Kidney (tissue), 14 donors: ENCODE results near the gene HLA-DQB1. TPM values are rescaled to one million over a fixed set of nuclear protein-coding genes. Genes with fewer than 3 reads are reported as not detected.

Source experiments
- DNase-seq, 5 donors: peaks; one replicate each; pipeline ENCODE4 v3.0.0-alpha.2; 2013 to 2020
- FAIRE-seq: peaks from 2 replicates; lab custom pipeline; 2012; peaks lifted over from hg19 to GRCh38; lab: Jason Lieb, UNC
- H3K27ac ChIP-seq, 2 donors: one replicate each; pipeline ENCODE4 v1.7.0; 2013; ENCODE audit warnings: low read depth in 2 of 2, low read length in 2 of 2, inconsistent platforms in 1 of 2
- H3K27me3 ChIP-seq: one replicate; pipeline ENCODE4 v1.7.1; 2013; ENCODE audit warnings: low read length, inconsistent platforms; ENCODE audit not compliant: control insufficient read depth, insufficient read depth
- H3K36me3 ChIP-seq, 3 donors: one replicate each; pipeline versions ENCODE4 v1.7.0 to v1.7.1; 2013; ENCODE audit warnings: low read length in 3 of 3, control low read depth in 1 of 3, inconsistent platforms in 1 of 3; ENCODE audit not compliant: insufficient read depth in 3 of 3, control insufficient read depth in 2 of 3
- H3K4me1 ChIP-seq, 3 donors: one replicate each; pipeline versions ENCODE4 v1.7.0 to v1.7.1; 2013; ENCODE audit warnings: low read length in 3 of 3, inconsistent platforms in 1 of 3, low read depth in 1 of 3; ENCODE audit not compliant: control insufficient read depth in 2 of 3, insufficient read depth in 2 of 3
- H3K4me3 ChIP-seq, 3 donors: one replicate each; pipeline versions ENCODE4 v1.7.0 to v1.8.1; 2013; ENCODE audit warnings: low read length in 3 of 3, control low read depth in 1 of 3, inconsistent platforms in 1 of 3
- H3K9ac ChIP-seq, 3 donors: one replicate each; pipeline versions ENCODE4 v1.7.0 to v1.7.1; 2013; ENCODE audit warnings: low read length in 3 of 3, control low read depth in 1 of 3, inconsistent platforms in 1 of 3
- H3K9me3 ChIP-seq, 3 donors: one replicate each; pipeline versions ENCODE4 v1.7.0 to v1.7.1; 2013; ENCODE audit warnings: low read length in 3 of 3, control low read depth in 1 of 3, inconsistent platforms in 1 of 3; ENCODE audit not compliant: control insufficient read depth in 2 of 3, insufficient read depth in 1 of 3
- CTCF ChIP-seq: IDR thresholded peaks from 3 replicates; pipeline ENCODE4 v1.5.1; 2012; ENCODE audit warnings: mild to moderate bottlenecking, moderate library complexity, borderline replicate concordance; ENCODE audit not compliant: insufficient read depth; ENCODE audit errors: extremely low read depth
- intact Hi-C: fragments of 100-400 bp; cut with DNase I; formaldehyde crosslinking; loops from one replicate; pipeline ENCODE4 v1.11.1; 2022
- polyA plus RNA-seq: library from polyadenylated mRNA; stranded (reverse); fragments of 350-450 nt; fragmentation: Illumina TruSeq; extraction: RNeasy Lipid Tissue Mini Kit (QIAGEN cat#74804); gene quantifications from one replicate; pipeline ENCODE4 v1.2.3, GENCODE V29; 2014; ENCODE audit warnings: low read depth, low replicate concordance; ENCODE audit not compliant: insufficient read depth
- total RNA-seq: library from RNA; stranded (reverse); fragmentation: NEBNext Ultra II Directional; extraction: Animal tissue kit (Norgen Biotek cat#: 25700); gene quantifications from one replicate; pipeline ENCODE4 v1.2.1, GENCODE V29; 2021
- donor health status: control.
- donor health status: control.
- donor health status: control.
- donor health status: control.
- donor health status: control.
- donor health status: DM: yes; HTN: yes; CAD: no.
- donor health status: Normal renal cell carcinoma (clear cell type).

Gene HLA-DQB1
- total and polyA plus RNA-seq, 2 donors from 2014 or later, result 13.8 to 48.0 TPM

GRCh38 chr6:32692019-32692418 lies 25.6 kb upstream of the HLA-DQB1 start:
- DNase-seq, result no peak
- H3K27ac ChIP-seq, result no peak overlapping the region
- intact Hi-C loops, result no loop called here
- H3K4me1 ChIP-seq, result no peaks in the 10 kb centered on the region
- TF ChIP-seq CTCF, result peak; percentile 48
- no peak overlapping the region for H3K4me3 ChIP-seq
- FAIRE-seq, result peak; percentile 37
- no peaks in the 10 kb centered on the region for H3K27me3 ChIP-seq
- H3K9ac ChIP-seq, result no peak overlapping the region
- H3K9me3 ChIP-seq, result no peaks in the 10 kb centered on the region
- no peaks in the 10 kb centered on the region for H3K36me3 ChIP-seq

- Histone ChIP-seq H3K9ac (no peak overlapping the region), H3K27ac (no peak overlapping the region), H3K9me3 (no peaks in the 10 kb centered on the region), H3K36me3 (no peaks in the 10 kb centered on the region), H3K27me3 (no peaks in the 10 kb centered on the region), H3K4me1 (no peaks in the 10 kb centered on the region), H3K4me3 (no peak overlapping the region)
- intact Hi-C loops, result no loop called here
- FAIRE-seq, result no peak
- DNase-seq, result peak in 1 of 5 donors; percentile 15
- no peak for TF ChIP-seq CTCF
Observed at GRCh38 chr6:32689531-32690501, 23.4 kb upstream of the HLA-DQB1 start.

GRCh38 chr6:32685603-32686002 lies 19.1 kb upstream of the HLA-DQB1 start:
- H3K4me1 ChIP-seq, result no peaks in the 10 kb centered on the region
- no peaks in the 10 kb centered on the region for H3K9me3 ChIP-seq
- peak in 1 of 5 donors; percentile 17 for DNase-seq
- FAIRE-seq, result no peak
- H3K4me3 ChIP-seq, result no peak overlapping the region
- no peaks in the 10 kb centered on the region for H3K27me3 ChIP-seq
- no peaks in the 10 kb centered on the region for H3K36me3 ChIP-seq
- TF ChIP-seq CTCF, result no peak
- intact Hi-C loops, result no loop called here
- no peak overlapping the region for H3K27ac ChIP-seq
- H3K9ac ChIP-seq, result no peak overlapping the region
